GDM1 (cell line): ENCODE results near the gene HAX1.
"Not testable (repeated sequence)": the region's sequence is repeated elsewhere in the genome, so short reads cannot be mapped to it uniquely, and the experiment has no call there.

ENCODE experiments used
- DNase-seq: peaks from one replicate; lab custom pipeline; 2025; lab: John Stamatoyannopoulos, UW

HAX1 gene

DNA sequence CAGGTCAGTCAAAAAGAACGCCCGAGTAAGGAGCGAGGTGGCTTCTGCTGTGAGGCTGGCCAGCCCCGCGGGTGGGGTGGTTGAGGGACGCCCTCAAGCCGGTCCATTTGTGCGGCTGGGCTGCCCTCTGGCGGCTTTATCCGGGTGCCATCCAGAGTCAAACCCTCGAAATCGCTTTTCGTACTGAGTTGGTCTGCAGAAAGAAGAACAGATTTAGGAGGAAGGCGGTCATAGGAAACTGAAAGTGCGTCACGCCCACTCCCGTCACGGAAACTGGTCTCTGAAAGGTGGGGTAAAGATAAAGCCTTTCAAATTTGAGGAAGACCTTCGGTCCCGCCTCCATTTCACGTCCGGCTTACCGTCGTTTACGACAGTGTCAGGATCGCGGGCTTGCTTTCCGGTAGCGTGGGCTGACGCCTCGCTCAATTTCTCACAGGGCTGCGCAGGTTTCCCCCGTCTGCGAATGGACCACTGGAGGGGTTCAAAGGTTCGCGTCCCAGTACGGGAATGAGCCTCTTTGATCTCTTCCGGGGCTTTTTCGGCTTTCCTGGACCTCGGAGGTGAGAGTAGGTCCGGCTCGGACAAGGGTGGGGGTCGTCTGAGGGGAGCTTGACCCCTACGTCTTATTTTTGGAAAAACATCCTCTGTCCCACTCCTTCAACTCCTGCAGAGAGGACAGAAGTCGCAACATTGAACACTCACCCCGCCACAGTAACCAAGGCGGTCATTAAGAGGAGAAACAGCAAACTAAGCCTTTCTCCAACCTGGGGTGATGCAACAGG is at the start of gene HAX1:
Gene HAX1, plus strand, starts transcription at position 413 of the 782 bp plus-strand sequence. Its CDS starts 95 bp downstream, at position 508.
- DNase-seq = peak; percentile 95

DNA sequence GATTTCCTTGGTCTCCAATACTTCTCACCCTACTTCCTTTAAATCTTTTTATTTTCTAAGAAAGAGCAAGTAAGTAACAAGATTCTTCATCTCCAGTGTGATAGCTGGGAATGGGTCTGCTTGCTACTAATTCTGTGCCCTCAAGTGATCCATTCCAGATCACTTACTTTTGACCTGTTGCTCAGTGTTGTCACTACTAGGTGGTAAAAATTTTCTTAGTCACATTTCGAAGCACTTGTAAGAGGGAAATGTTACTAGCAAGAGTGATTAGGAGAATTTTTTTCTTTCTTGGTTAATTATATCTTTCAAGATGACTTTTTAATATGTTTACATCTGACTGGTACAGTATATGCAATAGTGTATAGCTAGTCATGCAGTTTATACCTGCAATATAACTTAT is 49.5 kb upstream of the HAX1 start:
- no peak for DNase-seq

- DNase-seq = no peak
These were observed 48.8 kb upstream of the HAX1 start for GRCh38 chr1:154223621-154224020.

DNA sequence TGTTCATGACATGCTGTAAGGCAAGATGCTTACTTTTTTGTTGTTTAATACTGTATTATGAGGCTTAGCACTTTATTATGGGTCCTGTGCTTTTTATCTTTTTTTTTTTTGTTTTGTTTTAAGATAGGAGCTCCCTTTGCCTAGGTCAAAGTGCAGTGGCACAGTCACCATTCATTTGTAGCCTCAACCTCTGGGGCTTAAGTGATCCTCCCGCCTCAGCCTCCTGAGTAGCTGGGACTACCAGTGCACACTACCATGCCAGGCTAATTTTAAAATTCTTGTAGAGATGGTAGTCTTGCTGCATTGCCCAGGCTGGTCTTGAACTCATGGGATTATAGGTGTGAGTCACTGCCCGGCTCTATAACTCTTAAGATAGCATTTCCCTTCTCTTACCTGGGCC is 47.1 kb upstream of the HAX1 start:
- no peak for DNase-seq

- DNase-seq = not testable (repeated sequence)
These were observed 41.3 kb upstream of the HAX1 start for GRCh38 chr1:154231112-154231511.

DNA sequence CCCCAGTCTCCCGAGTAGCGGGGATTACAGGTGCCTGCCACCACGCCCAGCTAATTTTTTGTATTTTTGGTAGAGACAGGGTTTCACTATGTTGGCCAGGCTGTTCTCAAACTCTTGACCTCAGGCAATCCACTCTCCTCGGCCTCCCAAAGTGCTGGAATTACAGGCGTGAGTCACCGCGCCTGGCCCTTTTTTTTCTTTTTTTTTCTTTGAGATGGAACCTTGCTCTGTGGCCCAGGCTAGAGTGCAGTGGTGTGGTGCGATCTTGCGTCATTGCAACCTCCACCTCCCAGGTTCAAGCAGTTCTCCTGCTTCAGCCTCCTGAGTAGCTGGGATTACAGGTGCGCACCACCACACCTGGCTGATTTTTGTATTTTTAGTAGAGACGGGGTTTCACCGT is 39.3 kb upstream of the HAX1 start:
- DNase-seq = not testable (repeated sequence)

DNA sequence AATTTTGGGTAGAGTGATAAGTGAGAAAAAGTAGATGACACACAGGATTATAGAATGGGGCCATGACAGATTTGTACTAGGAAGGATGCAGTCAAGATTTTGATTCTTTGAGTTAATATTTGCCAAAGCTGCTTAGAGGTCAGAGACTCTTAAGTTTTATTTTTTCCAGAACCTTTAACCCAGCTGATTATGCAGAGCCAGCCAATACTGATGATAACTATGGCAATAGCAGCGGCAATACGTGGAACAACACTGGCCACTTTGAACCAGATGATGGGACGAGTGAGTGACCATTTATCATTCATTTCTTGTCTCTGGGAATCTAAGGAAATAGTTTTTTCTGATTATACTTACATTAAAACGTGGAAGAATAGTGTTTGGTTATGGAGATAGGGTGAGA is 35.6 kb upstream of the HAX1 start:
- DNase-seq = no peak

DNA sequence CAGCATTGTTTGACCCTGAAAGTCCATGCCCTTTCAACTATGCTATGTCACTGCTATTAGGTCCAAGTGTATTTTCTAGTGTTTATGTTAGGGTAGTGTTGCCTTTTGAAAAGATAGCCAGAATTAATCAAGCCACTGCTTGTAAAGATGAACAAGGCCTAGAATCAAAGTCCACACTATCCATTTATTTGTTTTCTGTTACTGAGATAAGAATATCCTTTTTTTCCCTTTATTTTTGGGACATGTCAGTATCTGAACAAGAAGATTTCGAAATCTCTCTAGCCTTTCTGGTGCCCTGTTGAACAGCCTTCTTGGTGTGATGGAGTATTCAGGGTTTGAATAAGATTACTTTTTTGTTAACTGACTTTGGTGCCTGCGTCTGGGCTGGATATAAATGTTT is 35.0 kb upstream of the HAX1 start:
- DNase-seq = no peak

GRCh38 chr1:154237880-154238506 is 34.4 kb upstream of the HAX1 start:
- DNase-seq = no peak

- DNase-seq = no peak
These were observed 32.9 kb upstream of the HAX1 start for GRCh38 chr1:154239491-154239890.

DNA sequence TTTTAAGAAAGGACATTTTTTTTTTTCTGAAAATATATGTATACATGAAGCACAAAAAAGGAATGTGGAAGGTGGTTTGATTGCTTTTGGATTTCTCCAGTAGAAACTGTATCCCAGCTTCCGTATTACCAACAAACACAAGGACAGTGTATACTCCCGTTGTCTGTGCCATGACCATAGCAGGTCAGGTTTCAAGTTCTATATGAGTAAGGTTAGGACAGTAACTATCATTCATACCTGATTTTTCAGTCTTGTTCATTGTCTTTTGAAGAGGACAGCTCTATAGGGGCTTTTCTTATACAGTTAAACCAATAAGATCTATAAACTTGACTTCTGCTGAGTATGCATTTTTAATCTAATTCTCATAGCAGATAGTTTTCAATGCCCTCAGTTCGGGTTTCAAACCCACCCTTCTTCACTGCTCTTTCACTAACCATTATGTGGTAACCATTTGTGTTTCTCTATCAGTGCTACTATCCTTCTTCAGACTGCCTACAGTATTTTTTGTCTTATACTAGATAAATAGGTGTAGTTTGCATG is 32.1 kb upstream of the HAX1 start:
- DNase-seq = no peak

GRCh38 chr1:154241703-154242351 is 30.6 kb upstream of the HAX1 start:
- no peak for DNase-seq

GRCh38 chr1:154253671-154254070 is 18.8 kb upstream of the HAX1 start:
- no peak for DNase-seq

GRCh38 chr1:154256686-154257085 is 15.7 kb upstream of the HAX1 start:
- DNase-seq = no peak

DNA sequence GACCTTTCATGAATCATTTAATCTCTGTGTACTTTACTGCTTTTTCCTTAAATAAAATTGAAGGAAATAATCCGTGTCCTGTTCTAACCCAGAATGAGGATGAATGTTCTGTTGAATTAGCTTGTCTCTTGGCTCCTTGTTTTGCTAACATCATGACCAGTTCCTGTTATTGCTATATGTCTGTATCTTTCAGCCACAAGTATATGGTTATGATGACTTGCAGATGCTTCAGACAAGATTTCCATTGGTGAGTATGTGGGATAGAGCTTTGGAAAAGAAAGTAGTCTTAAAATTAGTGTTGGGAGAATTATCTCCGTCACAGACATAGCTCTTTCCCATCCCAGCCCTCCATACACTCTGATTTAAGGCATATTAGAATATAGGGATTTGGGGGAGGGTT is 13.6 kb upstream of the HAX1 start:
- DNase-seq = no peak

GRCh38 chr1:154260127-154260526 is 12.3 kb upstream of the HAX1 start:
- DNase-seq = no peak

GRCh38 chr1:154263465-154264332 is 8.7 kb upstream of the HAX1 start:
- DNase-seq = no peak

DNA sequence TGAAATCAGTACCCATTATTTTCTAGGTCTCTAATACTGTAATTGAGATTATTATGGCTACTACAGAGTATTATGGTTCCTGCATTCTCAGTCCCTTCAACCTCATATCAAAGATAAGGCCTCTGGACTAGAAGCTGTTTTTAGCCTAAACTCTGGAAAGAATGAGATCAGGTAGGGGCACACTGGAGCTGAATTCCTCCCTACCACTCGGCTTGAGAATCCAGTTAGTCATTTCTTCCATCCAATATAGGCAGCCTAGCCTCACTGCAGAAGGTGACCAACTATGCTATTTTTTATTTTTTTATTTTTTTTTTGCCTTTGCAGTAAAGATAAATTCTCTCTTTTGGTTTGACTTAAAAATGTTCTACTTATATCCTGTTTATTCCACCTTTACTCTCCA is 8.0 kb upstream of the HAX1 start:
- no peak for DNase-seq

- no peak for DNase-seq
These were observed 6.8 kb upstream of the HAX1 start for GRCh38 chr1:154265586-154265985.

DNA sequence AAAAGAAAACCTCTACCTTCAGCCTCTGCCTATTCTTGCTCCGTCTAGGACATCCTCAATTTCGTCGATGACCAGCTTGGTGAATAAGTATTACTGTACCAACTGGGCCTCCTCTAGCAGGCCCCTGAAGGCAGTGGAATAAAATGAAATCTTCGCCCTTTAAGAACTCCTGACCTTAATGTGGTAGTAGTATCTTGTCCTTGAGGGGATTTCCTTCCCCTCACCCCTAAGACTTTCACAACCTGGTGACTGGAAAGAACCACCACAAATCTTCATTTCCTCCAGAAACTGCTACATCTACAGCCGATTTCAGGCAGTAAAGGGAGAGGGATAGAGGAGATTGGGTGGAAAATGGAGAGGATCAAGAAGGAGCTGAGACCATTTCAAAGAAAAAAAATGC is 1.6 kb upstream of the HAX1 start:
- DNase-seq = no peak

DNA sequence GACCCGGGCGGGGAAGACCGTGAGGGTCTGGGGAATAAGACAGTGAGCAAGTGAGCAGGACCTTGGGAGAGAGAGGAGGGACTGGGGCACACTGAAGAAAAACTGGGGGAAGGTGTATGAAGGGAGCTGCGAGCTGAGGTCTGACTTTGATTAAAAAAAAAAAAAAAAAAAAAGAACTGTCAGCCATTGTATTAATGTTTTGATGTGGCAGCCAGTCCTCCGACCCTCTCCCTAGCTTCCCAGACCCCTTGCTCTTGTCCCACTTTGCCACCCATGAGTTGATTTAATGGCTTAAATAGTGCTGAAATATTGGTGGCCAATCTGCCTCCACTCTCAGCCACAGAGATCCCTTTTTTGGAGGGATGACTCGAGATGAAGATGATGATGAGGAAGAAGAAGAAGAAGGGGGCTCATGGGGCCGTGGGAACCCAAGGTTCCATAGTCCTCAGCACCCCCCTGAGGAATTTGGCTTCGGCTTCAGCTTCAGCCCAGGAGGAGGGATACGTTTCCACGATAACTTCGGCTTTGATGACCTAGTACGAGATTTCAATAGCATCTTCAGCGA is 652 bp downstream of the HAX1 start:
- no peak for DNase-seq

DNA sequence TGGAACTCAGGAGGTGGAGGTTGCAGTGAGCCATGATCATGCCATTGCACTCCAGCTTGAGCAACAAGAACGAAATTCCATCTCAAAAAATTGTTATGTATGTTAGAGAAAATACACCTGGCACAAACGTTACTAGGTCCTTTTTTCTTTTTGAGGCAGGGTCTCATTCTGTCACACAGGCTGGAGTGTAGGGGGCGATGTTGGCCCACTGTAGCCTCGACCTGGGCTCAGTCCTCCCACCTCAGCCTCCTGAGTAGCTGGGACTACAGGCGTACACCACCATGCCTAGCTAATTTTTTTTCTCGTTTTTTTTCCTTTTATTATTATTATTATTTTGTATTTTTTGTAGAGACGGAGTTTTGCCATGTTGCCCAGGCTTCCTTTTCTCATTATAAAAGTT is 4.4 kb downstream of the HAX1 start:
- no peak for DNase-seq
